ENCODE measurements around the gene FRY.

- TF ChIP-seq FOXO4 (CRISPR knock-in tag; IDR thresholded peaks at IDR 0.05) (no peak), POLR2A (conservative IDR thresholded peaks at IDR 0.05) (no peak), MYC (IDR thresholded peaks at IDR 0.05; ENCODE audit: low read depth, low read length) (no peak), MYC (CRISPR knock-in tag; IDR thresholded peaks at IDR 0.05; ENCODE audit: borderline replicate concordance, low read depth) (no peak), SP1 (CRISPR knock-in tag; IDR thresholded peaks at IDR 0.05) (no peak), TAF1 (IDR thresholded peaks at IDR 0.05; ENCODE audit: control insufficient read depth, extremely low read depth, insufficient read depth, low read length, severe bottlenecking) (no peak)
- TF ChIP-seq, protein P1, sequence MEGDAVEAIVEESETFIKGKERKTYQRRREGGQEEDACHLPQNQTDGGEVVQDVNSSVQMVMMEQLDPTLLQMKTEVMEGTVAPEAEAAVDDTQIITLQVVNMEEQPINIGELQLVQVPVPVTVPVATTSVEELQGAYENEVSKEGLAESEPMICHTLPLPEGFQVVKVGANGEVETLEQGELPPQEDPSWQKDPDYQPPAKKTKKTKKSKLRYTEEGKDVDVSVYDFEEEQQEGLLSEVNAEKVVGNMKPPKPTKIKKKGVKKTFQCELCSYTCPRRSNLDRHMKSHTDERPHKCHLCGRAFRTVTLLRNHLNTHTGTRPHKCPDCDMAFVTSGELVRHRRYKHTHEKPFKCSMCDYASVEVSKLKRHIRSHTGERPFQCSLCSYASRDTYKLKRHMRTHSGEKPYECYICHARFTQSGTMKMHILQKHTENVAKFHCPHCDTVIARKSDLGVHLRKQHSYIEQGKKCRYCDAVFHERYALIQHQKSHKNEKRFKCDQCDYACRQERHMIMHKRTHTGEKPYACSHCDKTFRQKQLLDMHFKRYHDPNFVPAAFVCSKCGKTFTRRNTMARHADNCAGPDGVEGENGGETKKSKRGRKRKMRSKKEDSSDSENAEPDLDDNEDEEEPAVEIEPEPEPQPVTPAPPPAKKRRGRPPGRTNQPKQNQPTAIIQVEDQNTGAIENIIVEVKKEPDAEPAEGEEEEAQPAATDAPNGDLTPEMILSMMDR (IDR thresholded peaks at IDR 0.05 in 2 of 3, conservative IDR thresholded peaks at IDR 0.05 in 1 of 3; ENCODE audit: insufficient read depth in 2 of 3, low read depth in 1 of 3, low read length in 3 of 3) = no peak
Observed at GRCh38 chr13:32028711-32029110, 2.9 kb upstream of the FRY start.

Data from K562 (cell line).